ENCODE measurements around the gene PLA2G4B. TPM values are rescaled to one million over a fixed set of nuclear protein-coding genes. Genes with fewer than 3 reads are reported as not detected.
A peak's percentile ranks its signal among the peaks of the same experiment; 100 is the strongest.

The PLA2G4B gene
- total and polyA plus RNA-seq, 9 of the 15 experiments (the other 6 are each of a cell fraction or from before 2014, with no cell fraction given), result 0.07 to 6.1 (median 2.8) TPM

DNA sequence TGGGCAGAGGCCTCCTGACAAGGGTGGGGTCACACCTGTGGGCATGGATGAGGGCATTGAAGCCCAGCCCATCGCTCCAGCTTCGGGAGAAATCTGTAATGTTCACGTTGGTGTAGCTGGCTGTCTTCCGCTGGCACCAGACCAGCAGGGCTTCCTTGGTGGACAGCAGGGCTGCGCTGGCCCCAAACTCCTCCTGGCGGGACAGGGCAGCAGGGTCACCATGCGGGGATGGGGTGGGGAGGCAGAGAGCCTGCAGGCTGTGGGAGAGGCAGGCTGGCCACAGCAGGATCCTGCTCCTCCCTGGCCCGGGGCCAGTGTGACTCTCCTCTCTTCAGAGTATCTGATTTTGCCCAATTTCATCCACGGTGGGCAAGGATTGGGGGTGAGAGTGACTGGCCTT is 49.2 kb downstream of the PLA2G4B start:
- Histone ChIP-seq H3K9ac (ENCODE audit: insufficient read depth in 1 of 2, low read depth in 2 of 2, low read length in 2 of 2) (peak overlapping the region in 1 of 2 experiments; percentile 43; a peak in 1 of 4 replicates), H3K4me3 (no peak overlapping the region), H3K4me1 (replicated peaks in 1 of 2; ENCODE audit: control insufficient read depth in 2 of 2, insufficient read depth in 2 of 2, low read length in 2 of 2) (peaks cover 0 to 18% of the 10 kb centered on the region in 2 experiments; a peak in 1 of 5 replicates), H3K27me3 (ENCODE audit: control insufficient read depth in 2 of 2, insufficient read depth in 2 of 2, low read length in 2 of 2) (peaks cover 23 to 72% of the 10 kb centered on the region in 2 experiments; a peak in 3 of 5 replicates), H3K9me3 (replicated peaks; ENCODE audit: control insufficient read depth, insufficient read depth, low read depth, low read length) (no peaks in the 10 kb centered on the region), H4K20me1 (replicated peaks; ENCODE audit: control insufficient read depth, insufficient read depth, low read length) (peaks cover 5% of the 10 kb centered on the region; the same call in 1 of the 2 replicates), H3K79me2 (ENCODE audit: control insufficient read depth, insufficient read depth, low read length) (no peaks in the 10 kb centered on the region), H3K27ac (ENCODE audit: extremely low read depth, low read depth, low read length) (no peak overlapping the region), H3K36me3 (ENCODE audit: control insufficient read depth, insufficient read depth, low read length) (no peaks in the 10 kb centered on the region), H2AFZ (ENCODE audit: low read depth, low read length) (no peak overlapping the region), H3K4me2 (ENCODE audit: insufficient read depth, low read length) (no peak overlapping the region), H3K9me1 (ENCODE audit: control insufficient read depth, insufficient read depth, low read length) (peaks cover 3% of the 10 kb centered on the region)
- ChIA-PET CTCF (ENCODE audit: low intra/inter-chr PET ratio) (no interaction called here), POLR2A (no interaction called here)
- intact Hi-C loops (cut with micrococcal nuclease), result no loop called here
- BruUV-seq (replicated peaks), result no TSS peak
- DNase-seq (ENCODE audit: extremely low read depth in 1 of 4, low spot score in 3 of 4), result no peak
- FAIRE-seq, result no peak
- ATAC-seq, result no peak
- 12% methylated on average over 9 of the region's 9 CpGs for WGBS (ENCODE audit: insufficient coverage, low coverage, missing lambda C conversion rate)
- in situ Hi-C loops (cut with MboI), result no loop called here
- TF ChIP-seq, protein P1, sequence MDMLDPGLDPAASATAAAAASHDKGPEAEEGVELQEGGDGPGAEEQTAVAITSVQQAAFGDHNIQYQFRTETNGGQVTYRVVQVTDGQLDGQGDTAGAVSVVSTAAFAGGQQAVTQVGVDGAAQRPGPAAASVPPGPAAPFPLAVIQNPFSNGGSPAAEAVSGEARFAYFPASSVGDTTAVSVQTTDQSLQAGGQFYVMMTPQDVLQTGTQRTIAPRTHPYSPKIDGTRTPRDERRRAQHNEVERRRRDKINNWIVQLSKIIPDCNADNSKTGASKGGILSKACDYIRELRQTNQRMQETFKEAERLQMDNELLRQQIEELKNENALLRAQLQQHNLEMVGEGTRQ (CRISPR knock-in tag; IDR thresholded peaks at IDR 0.05), result no peak
- TF ChIP-seq, protein P2, sequence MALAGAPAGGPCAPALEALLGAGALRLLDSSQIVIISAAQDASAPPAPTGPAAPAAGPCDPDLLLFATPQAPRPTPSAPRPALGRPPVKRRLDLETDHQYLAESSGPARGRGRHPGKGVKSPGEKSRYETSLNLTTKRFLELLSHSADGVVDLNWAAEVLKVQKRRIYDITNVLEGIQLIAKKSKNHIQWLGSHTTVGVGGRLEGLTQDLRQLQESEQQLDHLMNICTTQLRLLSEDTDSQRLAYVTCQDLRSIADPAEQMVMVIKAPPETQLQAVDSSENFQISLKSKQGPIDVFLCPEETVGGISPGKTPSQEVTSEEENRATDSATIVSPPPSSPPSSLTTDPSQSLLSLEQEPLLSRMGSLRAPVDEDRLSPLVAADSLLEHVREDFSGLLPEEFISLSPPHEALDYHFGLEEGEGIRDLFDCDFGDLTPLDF (CRISPR knock-in tag; IDR thresholded peaks at IDR 0.05), result no peak
- TF ChIP-seq GTF2F1 (IDR thresholded peaks at IDR 0.05; ENCODE audit: low read depth, low read length), result no peak
- TF ChIP-seq ZNF830 (CRISPR knock-in tag; IDR thresholded peaks at IDR 0.05), result no peak
- no peak for TF ChIP-seq ZNF778 (CRISPR knock-in tag; IDR thresholded peaks at IDR 0.05)
- TF ChIP-seq DNMT1 (IDR thresholded peaks at IDR 0.05), result no peak
- TF ChIP-seq TCF3 (CRISPR knock-in tag; IDR thresholded peaks at IDR 0.05), result no peak
- TF ChIP-seq CBX8 (IDR thresholded peaks at IDR 0.05; ENCODE audit: borderline replicate concordance, extremely low read depth, low read depth, low read length, poor library complexity, severe bottlenecking), result no peak
- TF ChIP-seq PRMT5 (CRISPR knock-in tag; IDR thresholded peaks at IDR 0.05), result no peak
- TF ChIP-seq, protein P3, sequence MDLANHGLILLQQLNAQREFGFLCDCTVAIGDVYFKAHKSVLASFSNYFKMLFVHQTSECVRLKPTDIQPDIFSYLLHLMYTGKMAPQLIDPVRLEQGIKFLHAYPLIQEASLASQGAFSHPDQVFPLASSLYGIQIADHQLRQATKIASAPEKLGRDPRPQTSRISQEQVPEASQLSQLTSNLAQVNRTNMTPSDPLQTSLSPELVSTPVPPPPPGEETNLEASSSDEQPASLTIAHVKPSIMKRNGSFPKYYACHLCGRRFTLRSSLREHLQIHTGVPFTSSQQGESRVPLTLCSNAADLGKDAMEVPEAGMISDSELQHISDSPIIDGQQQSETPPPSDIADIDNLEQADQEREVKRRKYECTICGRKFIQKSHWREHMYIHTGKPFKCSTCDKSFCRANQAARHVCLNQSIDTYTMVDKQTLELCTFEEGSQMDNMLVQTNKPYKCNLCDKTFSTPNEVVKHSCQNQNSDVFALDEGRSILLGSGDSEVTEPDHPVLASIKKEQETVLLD (IDR thresholded peaks at IDR 0.05), result no peak
- TF ChIP-seq, protein P4, sequence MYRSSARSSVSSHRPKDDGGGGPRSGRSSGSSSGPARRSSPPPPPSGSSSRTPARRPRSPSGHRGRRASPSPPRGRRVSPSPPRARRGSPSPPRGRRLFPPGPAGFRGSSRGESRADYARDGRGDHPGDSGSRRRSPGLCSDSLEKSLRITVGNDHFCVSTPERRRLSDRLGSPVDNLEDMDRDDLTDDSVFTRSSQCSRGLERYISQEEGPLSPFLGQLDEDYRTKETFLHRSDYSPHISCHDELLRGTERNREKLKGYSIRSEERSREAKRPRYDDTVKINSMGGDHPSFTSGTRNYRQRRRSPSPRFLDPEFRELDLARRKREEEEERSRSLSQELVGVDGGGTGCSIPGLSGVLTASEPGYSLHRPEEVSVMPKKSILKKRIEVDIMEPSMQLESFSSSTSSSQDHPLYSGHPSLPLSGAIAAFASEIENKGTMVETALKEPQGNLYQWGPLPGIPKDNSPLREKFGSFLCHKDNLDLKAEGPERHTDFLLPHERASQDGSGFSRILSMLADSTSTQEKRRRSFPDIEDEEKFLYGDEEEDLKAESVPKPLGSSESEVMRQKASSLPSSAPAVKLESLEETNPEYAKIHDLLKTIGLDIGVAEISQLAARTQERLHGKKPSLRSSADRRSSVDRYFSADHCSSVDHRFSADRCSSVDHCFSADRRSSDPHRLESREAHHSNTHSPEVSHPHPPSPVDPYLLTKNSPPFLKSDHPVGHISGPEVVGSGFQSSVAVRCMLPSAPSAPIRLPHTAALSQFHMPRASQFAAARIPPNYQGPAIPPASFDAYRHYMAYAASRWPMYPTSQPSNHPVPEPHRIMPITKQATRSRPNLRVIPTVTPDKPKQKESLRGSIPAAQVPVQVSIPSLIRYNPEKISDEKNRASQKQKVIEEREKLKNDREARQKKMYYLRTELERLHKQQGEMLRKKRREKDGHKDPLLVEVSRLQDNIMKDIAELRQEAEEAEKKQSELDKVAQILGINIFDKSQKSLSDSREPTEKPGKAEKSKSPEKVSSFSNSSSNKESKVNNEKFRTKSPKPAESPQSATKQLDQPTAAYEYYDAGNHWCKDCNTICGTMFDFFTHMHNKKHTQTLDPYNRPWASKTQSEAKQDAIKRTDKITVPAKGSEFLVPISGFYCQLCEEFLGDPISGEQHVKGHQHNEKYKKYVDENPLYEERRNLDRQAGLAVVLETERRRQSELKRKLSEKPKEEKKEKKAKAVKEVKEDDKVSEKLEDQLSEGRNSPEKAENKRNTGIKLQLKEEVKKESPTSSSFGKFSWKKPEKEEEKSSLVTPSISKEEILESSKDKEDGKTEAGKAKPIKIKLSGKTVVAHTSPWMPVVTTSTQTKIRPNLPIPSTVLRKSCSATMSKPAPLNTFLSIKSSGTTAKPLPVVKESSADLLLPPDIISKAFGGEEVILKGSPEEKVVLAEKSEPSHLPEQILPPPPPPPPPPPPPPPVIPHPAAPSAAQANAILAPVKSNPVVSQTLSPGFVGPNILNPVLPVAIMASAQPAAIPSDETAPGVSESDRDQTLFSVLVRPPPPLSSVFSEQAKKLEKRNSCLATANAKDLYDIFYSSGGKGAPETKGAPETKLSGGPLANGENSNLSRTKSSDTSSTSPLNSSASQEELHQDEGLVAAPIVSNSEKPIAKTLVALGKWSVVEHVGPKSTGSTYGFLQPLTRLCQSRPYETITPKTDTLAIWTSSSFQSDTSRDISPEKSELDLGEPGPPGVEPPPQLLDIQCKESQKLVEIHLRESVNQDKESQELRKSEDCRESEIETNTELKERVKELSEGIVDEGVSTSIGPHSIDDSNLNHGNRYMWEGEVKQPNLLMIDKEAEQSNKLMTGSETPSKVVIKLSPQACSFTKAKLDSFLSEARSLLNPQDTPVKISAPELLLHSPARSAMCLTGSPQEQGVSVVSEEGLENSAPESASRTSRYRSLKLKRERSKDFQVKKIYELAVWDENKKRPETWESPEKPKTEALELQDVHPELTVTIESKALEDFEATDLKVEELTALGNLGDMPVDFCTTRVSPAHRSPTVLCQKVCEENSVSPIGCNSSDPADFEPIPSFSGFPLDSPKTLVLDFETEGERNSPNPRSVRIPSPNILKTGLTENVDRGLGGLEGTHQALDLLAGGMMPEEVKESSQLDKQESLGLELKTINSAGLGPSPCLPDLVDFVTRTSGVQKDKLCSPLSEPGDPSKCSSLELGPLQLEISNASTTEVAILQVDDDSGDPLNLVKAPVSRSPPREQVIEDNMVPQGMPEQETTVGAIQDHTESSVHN (IDR thresholded peaks at IDR 0.05; ENCODE audit: borderline replicate concordance in 1 of 2, low read depth in 1 of 2), result no peak

Data from K562 (cell line).